HG03103 (cell line): Measurements from ENCODE around the gene KIF21B.
"Not testable (repeated sequence)": the region's sequence is repeated elsewhere in the genome, so short reads cannot be mapped to it uniquely, and the experiment has no call there.

ENCODE experiments used
- ATAC-seq: cut with Tn5 transposase; IDR thresholded peaks from one replicate; pipeline ENCODE4 v1.9.1; 2021; ENCODE audit warnings: low read depth; ENCODE audit not compliant: unreplicated experiment

KIF21B gene

DNA sequence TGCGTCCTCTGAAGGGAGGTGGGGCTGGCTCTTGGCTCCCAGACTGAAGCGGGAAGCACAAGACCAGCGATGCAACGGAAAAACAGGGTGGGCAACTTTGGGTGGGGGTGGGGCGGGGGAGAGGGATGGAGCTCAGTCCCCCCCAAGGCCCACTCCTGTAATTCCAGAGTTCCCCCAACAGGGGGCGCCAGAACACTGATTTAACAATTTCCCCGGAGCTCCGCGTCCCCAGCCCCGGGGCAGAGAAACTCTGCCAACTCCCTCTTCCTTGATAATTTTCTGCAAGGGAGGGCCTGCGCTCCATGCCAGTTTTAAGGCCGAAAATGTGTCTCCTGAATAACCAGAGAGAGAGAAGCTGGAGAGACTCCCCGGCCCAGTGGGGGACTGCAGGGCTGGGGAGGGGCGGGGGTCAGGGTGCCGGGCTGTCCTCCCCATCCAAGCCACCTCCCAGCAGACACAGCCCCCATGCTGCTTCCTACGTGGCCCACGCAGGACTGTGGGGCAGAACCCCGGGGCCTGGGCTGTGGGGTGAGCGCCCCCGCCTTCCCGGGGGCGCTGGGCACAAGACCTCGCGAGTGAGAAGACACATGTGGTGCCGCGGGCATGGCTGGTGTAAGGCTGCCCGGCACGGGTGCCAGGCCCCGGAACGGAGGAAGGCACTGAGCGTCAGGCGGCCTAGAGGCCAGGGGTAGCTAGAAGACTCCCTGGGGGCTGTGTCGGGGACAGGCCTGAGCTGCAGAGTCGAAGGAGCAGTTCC is 51.4 kb downstream of the KIF21B start:
- no peak for ATAC-seq

DNA sequence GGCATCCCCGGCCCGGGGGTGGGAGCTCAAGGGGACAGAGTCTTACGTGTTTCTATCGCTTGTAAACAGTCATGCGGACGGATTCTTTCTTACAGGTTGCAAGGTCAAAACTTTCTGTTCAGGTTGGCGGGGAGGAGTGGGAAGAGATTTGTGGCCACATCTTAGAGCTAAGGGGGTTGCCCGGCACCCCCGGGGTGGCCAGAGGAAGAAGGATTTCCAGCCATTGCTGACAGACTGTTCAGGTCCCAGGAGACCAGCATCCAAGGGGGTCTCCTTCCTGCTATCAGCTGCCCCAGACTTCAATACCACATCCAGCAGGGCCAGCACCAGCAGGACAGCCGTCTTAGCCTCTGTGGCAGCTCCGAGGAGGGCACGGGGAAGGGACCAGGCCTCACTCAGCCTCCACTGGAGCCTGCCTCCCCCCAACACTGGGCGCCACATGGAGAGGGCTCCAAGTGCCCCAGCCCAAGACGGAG is 52.0 kb downstream of the KIF21B start:
- no peak for ATAC-seq

DNA sequence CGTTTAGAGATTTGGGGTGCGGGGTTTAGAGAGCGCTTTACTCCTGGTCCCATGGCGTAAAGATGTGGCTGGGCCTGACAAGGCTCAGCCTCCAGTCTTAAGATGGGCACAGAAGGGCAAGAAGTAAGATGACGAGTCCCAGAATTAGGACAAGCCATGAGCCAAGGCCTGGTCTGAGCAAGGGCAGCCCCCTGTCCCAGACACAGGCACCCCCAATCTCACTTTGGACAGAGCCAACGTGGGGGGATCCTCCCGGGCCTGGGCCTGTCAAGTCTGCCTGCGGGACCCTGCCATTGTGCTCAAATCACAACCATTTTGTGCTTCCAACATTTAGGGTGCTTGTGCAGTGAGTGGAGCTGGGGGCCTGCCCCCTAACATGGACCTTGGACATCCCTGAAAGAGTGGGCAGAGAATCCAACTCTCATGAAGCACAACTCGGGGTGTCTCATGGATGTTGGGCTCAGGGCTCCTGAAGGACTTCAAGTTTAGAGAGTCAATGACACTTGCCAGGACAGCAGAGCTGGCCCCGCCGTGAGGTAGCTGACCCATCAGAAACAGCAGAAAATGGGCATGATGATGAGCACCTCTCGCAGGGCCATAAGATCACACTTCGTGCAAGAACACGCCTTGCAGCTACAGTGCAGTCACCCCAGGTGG is 52.6 kb downstream of the KIF21B start:
- ATAC-seq: no peak

DNA sequence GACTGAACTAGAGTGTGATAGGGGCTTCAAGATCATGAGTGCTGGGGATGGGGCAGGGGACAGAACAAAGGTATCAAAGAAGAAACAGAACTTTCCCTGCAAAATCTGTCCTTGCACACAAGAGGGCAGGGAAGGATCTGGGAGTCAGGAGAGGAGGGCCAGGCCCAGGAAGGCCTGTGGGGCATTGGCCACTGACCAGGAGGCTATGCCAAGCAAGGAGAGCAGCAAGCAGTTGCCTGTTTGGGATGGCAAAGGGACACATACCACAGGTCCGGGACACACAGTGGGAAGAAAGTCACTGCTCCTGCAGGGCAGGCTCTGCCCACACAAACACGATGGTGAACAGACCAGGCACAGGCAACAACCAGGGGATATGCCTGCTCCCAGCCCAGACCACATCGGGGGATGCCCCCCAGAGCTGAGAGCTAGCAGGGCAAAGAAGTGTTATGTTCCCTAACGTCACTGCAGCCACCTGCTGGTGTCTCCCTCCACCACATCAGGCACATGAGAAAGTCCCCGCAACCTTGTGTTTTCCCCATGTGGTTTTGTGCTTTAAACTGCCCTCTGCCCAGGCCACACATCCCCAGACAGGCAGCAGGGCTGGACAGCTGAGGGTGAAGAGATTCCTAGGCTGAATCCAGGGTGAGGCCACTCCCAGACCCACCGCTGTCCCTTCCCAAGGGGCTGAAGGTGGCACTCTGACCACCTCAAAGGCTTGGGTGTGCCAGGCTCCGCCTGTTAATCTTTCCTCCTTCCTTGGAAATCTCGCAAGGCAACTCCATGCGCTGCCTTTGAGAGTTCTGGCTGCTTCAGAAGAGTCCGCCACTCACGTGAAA is 53.6 kb downstream of the KIF21B start:
- no peak for ATAC-seq

DNA sequence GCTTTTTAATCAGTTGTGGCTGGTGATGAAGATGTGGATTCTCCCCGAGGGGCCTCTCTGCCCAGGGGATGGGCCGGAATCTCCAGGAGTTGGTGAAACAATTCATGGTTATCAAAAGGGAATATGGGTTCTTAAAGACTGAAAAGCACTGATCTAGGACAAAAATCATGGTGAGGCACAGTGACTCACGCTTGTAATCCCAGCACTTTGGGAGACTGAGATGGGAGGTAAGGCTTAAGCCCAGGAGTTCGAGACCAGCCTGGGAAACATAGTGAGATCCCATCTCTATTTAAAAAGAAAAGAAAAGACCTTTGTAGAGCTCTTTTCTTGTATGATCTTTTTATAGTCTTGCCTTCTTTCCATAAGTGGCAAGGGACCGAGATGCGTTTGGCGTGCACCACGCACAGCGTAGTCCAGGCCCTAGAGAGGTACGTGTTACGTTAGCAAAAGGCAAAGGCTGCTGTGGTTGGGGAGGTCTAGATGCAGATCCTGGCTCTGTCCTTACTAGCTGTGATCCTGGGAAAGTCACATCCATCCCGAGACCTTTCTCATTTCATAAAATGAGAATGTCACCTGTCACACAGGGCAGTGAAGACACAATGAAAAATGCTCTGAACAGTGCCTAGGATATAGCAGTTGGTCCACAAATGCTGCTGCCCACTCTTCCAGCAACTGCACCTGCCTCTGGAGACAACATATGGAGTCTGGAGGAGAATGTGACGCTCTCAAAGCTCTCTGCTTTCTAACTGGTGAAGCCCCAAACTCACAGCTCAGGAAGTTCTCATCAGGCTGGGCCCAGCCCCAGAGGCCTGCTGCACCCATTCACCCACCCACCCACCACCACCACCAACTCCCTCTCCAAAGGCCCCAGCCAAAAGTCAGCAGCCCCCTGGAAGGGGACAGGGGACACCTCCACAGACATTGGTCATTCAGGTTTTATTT is 54.8 kb downstream of the KIF21B start:
- ATAC-seq: no peak

DNA sequence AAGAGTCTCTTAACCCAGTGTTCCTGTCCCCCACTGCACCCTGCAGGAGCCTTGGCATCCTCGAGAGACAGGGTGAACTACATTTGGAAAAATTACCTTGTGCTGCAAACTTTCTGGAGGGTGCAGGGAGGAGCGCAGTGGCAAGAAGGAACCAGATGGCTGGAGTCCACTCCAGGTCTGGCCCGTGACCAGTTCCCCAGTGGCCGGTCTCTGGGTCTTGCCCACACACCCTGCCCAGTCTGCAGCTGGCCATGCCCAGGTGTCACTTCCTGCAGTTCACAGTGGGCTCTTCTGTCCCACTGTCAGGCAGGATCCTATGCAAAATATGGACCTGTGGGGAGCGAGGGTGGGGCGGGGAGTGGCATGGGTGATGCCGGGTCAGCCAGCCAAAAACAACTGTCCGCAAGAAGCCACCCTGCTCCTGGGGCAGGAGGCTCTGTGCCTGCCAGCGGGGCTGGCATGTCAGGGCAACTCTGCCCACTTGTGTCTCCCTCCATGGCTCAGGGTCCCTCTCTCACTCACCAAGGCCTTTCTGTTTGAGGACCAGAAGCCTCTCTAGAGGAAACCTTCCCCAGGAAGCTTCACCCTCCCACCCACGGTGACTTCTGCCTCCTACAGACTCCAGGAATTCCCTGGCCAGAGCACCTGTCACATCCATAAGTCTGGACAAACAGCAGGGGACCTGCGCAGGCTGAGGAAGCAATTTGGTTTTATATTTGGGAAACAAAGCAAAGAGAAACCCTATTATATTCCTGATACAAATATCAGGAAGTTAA is 55.6 kb downstream of the KIF21B start:
- ATAC-seq: no peak

DNA sequence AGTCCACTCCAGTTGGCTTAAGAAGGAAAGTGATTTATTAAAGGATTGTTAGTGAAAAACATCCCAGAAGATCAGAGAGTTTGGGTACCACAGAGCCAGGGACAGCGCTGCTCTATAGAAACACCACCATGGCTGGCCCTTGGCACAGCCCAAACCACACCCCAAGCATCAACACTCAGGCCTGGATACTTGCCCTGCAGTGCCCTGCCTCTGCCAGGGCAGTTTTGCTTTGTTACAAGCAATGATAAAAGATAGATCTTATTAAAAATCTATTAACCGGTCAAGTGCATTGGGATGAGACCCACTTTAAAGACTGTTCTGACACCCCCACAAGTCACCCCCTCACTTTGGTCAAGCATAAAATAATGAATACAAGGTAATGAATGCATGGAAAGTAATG is 56.6 kb downstream of the KIF21B start:
- no peak for ATAC-seq

DNA sequence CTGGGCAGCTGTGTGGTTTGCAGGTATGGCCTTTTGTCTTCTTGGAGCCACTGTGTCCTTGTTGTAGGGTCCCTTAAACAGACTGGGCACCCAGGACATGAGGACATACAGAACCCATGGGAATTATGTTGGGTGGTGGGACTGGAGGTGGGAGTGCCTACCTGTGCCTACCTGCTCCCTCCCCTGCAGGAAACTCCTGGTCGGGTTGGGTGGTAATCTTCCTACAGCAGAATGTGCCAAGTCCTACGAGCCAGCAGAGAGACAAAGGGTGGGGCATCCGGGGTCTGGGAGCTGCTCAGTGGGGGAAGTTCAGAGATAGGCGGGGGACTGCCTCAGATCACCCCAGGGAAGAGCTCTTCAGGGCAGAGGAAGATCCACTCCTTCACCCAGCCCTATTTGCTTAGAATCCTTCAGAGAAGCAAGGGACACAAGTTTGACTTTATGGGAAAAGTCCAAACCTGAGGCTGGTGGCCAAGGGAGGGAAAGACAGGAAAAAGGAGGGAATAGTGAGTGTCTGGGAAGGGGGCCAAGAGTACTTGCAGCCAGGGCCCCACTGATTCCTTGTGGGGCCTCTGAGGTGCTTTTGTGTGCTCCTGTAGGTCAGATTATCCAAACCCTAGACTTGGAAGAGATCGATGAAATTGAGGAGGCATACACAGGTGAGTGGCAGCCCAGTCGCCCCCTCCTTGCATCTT is 58.3 kb downstream of the KIF21B start:
- ATAC-seq: no peak

DNA sequence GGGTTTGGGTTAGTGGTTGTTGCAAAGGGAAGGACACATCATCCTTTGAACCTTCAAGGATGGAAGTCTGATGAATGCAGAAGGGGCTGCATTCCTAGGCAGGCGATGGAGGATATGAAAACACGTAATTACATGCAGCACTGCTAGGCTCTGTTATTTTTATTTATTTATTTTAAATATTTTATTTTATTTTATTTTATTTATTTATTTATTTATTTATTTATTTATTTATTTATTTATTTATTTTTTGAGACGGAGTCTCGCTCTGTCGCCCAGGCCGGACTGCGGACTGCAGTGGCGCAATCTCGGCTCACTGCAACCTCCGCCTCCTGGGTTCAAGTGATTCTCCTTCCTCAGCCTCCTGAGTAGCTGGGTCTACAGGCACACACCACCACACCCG is 59.6 kb downstream of the KIF21B start:
- ATAC-seq: not testable (repeated sequence)

DNA sequence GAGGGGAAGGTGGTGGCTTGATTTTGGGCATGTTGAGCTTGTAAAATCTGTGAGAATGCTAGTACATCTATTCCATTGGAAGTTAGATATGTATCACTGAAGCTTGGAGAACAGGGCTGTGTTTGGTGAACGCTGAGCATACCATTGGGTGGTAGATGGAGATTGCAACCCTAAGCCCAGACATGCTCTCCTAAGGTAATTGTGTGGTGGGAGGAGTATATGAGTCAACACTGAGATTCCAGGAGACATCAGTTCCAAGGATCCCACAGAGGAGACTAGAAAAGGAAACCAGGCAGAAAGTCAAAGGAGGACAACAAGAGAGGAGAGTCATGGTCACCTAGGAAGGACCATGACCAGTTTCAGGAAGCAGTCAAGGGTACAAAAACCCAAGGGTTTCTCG is 60.4 kb downstream of the KIF21B start:
- ATAC-seq: no peak

DNA sequence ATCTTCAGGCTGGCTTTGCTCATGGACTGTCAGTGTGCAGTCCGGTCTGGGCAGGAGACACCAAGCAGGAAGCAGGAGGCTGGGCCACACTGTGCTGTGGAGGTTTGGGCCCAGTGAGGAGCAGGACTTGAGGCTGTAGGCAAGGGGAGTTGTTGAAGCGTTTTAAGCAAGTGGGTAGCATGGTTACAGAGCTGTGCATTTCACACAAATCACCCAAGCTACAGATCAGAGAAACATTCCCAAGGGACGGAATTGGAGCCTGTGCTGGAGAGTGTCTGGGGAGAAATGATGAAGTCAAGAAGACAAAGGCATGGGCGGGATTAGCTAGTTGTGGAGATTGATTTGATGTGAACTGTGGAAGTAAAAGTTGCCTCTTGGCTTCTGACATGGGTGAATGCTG is 60.9 kb downstream of the KIF21B start:
- no peak for ATAC-seq

DNA sequence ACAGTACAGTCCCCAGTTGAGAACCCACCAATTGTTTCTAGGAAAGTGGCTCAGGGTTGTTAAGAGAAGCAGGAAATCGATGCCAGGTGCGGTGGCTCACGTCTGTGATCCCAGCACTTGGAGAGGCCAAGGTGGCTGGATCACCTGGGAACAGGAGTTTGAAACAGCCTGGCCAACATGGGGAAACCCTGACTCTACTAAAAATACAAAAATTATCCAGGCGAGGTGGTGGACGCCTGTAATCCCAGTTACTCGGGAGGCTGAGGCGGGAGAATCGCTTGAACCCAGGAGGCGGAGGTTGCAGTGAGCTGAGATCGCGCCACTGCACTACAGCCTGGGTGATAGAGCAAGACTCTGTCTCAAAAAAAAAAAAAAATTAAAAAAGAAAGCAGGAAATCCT is 61.4 kb downstream of the KIF21B start:
- not testable (repeated sequence) for ATAC-seq

DNA sequence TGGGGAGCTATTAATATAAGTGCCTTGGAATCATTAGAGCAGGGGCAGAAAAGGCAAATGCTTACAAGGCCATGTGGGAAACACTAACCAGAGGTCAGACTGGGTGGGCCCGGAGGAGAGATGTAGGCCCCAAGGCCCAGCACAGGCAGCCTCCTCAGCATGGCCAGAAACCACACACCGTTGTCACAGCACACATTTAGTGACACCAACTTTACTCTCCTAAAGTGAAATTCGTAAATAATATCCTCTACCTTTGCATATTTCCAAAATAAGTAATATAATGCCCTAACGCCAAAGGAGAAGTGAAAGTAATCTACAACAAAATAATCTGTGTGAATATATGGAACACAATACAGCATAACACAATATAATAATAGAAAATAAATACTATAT is 62.6 kb downstream of the KIF21B start:
- no peak for ATAC-seq

DNA sequence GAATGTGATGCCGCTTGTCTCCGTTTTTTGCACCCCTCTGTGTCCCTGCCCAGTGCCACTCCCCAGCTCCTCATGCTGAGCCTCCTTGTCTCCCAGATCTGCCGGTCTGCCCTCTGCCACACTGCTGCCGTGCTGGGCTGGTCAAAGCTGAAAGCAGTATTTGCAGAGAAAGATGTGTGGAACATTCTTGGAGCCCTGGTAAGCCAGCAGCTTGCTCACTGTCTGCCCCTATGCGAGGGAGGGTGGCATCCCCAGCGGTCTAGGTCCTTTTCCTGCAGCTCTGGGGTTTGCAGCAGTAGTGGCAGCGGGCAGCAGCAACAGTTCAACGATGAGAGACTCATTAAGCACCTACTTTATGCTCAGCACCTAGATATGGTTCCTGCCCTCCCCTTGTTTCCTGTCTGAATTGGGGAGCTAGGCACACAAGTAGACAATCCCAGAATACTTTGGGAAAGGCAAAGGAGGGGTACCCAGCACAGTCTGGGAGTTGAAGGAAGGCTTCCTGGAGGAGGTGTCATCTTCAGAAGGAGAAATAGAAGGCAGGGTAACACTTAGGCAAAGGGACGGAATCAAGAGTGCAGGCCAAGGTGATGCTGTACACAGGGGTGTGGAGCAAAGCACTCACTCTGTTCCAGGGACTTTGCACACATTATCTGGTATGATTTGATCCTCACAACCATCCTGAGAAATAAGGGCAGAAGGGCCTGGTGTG is 63.1 kb downstream of the KIF21B start:
- ATAC-seq: no peak

DNA sequence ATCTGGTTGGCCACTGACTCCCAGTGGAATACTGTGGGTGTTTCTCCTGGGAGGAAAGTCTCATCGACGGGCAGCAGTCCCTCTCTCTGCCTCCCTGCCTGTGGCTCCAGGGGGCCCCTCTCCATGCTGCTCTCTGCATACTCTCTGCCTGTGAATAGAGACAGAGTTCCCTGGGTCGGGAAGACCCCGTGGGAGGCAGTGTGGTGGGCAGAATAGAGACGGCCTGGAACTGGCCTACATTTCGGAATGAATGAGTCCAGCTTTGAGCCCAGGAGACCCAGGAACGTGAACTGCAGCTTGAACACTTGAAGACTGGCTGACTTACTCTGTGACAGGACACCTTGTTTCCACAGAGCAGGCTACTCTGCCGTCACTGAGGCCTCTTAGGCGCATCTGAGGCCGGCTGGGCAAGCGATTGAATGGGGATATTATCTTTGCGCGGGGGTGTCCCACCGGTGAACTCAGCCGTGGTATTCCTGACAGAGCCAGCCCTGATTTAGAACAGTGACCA is 64.0 kb downstream of the KIF21B start:
- no peak for ATAC-seq

DNA sequence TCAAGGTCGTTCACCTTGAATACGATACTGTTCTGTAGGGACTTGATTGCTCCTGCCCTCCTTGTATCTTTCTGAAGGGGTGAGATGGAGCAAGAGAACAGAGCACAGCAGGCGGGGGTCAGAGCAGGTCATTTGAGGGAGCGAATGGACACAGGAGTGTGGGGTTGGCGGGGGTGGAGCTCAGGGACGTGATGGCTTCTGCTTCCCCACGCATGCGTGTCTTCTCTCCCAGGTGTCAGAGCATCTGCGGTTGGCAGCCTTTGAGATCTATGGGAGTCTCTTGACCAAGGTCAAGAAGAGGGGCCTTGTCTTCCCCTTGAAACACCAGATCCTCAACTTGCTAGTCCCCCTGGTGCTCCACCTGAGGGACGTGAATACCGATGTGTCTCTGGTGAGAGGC is 64.9 kb downstream of the KIF21B start:
- ATAC-seq: no peak

DNA sequence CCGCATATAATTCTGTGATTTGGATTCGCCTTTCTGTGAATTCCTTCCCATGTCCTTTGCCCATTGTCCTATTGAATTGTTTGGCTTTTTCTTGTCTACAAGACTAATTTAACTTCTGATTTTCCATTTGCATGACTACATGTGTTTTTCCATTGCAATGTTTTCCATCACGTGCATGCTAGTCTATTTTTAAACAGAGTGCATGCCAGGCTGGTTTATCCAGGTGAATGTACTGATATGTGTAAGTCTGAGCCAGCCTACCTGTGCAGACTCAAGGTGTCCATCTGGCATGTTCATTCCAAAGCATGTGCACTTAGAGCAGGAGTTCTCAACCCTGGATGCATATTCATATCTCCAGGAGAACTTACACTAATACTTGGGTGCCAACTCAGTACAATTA is 69.1 kb downstream of the KIF21B start:
- ATAC-seq: no peak

DNA sequence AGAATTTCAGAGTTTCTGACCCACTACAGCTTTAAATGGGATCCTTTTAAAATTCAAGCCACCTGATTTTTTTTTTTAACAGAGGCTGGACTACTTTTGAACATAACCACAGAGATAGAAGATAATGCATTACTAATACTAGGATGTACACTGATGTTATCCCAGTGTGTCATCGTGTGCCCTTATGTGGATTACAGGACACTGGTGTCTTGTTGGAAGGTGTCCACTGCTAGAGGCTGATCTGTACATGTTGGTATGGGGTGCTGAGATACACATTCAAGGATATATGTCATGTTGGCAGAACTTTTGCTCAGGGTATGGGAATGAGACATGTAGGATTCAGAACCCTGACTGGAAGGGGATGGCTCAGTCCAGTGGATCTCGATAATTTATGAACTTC is 72.5 kb downstream of the KIF21B start:
- no peak for ATAC-seq
